HG03571 (cell line): ENCODE data around the gene CACNB2.
A peak's percentile ranks its signal among the peaks of the same experiment; 100 is the strongest.
"Not testable (repeated sequence)": the region's sequence is repeated elsewhere in the genome, so short reads cannot be mapped to it uniquely, and the experiment has no call there.

ENCODE experiments used
- ATAC-seq: cut with Tn5 transposase; IDR thresholded peaks from one replicate; pipeline ENCODE4 v1.9.1; 2021; ENCODE audit not compliant: unreplicated experiment

The CACNB2 gene

GRCh38 chr10:18438361-18439126, 298.3 kb downstream of the CACNB2 start:
- ATAC-seq, result no peak

- no peak for ATAC-seq
Observed at GRCh38 chr10:18439601-18440000, 299.4 kb downstream of the CACNB2 start.

- not testable (repeated sequence) for ATAC-seq
Observed at GRCh38 chr10:18445635-18446034, 305.4 kb downstream of the CACNB2 start.

- no peak for ATAC-seq
Observed at GRCh38 chr10:18446205-18446604, 306.0 kb downstream of the CACNB2 start.

- no peak for ATAC-seq
Observed at GRCh38 chr10:18449611-18450026, 309.4 kb downstream of the CACNB2 start.

GRCh38 chr10:18450298-18450697, 310.1 kb downstream of the CACNB2 start:
- no peak for ATAC-seq

- ATAC-seq, result no peak
Observed at GRCh38 chr10:18455086-18455884, 315.1 kb downstream of the CACNB2 start.

GRCh38 chr10:18456984-18457383, 316.8 kb downstream of the CACNB2 start:
- ATAC-seq, result peak; percentile 99

- no peak for ATAC-seq
Observed at GRCh38 chr10:18460032-18460431, 319.8 kb downstream of the CACNB2 start.

- no peak for ATAC-seq
Observed at GRCh38 chr10:18463673-18464211, 323.5 kb downstream of the CACNB2 start.

- ATAC-seq, result no peak
Observed at GRCh38 chr10:18469125-18469524, 328.9 kb downstream of the CACNB2 start.

- ATAC-seq, result no peak
Observed at GRCh38 chr10:18472977-18473376, 332.8 kb downstream of the CACNB2 start.

GRCh38 chr10:18473424-18474117, 333.3 kb downstream of the CACNB2 start:
- no peak for ATAC-seq

GRCh38 chr10:18474118-18474455, 333.9 kb downstream of the CACNB2 start:
- no peak for ATAC-seq

- no peak for ATAC-seq
Observed at GRCh38 chr10:18476076-18476647, 335.9 kb downstream of the CACNB2 start.

GRCh38 chr10:18478354-18478753, 338.1 kb downstream of the CACNB2 start:
- ATAC-seq, result no peak

GRCh38 chr10:18479502-18479901, 339.3 kb downstream of the CACNB2 start:
- no peak for ATAC-seq

GRCh38 chr10:18483516-18484186, 343.4 kb downstream of the CACNB2 start:
- ATAC-seq, result no peak

GRCh38 chr10:18486438-18486837, 346.2 kb downstream of the CACNB2 start:
- ATAC-seq, result no peak

- no peak for ATAC-seq
Observed at GRCh38 chr10:18490755-18491154, 350.5 kb downstream of the CACNB2 start.
